PC-3 (cell line): ENCODE data around the gene DGKD. TPM values are rescaled to one million over a fixed set of nuclear protein-coding genes. Genes with fewer than 3 reads are reported as not detected.

ENCODE experiments used
- ATAC-seq: fragments of 200-7000 bp; cut with Tn5 transposase; 2 replicates; pipeline ENCODE4 v1.9.1; 2020; ENCODE audit warnings: mild to moderate bottlenecking, moderate library complexity
- BruUV-seq: library from RNA; stranded (reverse); fragments of 400-500 nt; replicated peaks from 2 replicates; lab custom pipeline; 2021; lab: Mats Ljungman, UMichigan
- CTCF ChIA-PET: fragments of 300-600 bp; sonication (Branson Sonifier 250); formaldehyde crosslinking; loops from one replicate; lab custom pipeline; 2022; ENCODE audit warnings: antibody characterized with exemption; lab: Charles Lee
- POLR2A ChIA-PET: fragments of 300-600 bp; sonication (Branson Sonifier 250); formaldehyde crosslinking; loops from one replicate; lab custom pipeline; 2022; ENCODE audit warnings: antibody characterized with exemption; ENCODE audit not compliant: unreplicated experiment; lab: Charles Lee
- DNase-seq: peaks from one replicate; pipeline ENCODE4 v3.0.0-alpha.2; 2015
- H2AFZ ChIP-seq: fragments of 300-600 bp; sonication (generic); 2 replicates; pipeline ENCODE4 v1.6.0; 2016; ENCODE audit warnings: antibody characterized with exemption, low read length
- H3F3A ChIP-seq: fragments of 300-600 bp; sonication (generic); one replicate; pipeline ENCODE4 v1.6.0; 2017; ENCODE audit warnings: antibody characterized with exemption, low read length, control low read depth, mild to moderate bottlenecking; ENCODE audit not compliant: unreplicated experiment
- H3K27ac ChIP-seq: fragments of 300-600 bp; sonication (generic); 2 replicates; pipeline ENCODE4 v1.5.1; 2016; ENCODE audit warnings: mild to moderate bottlenecking, low read length
- H3K27me3 ChIP-seq: fragments of 300-600 bp; sonication (generic); 2 replicates; pipeline ENCODE4 v1.6.1; 2016; ENCODE audit warnings: low read length, mixed read lengths
- H3K36me3 ChIP-seq: fragments of 300-600 bp; sonication (generic); 2 replicates; pipeline ENCODE4 v1.6.1; 2016; ENCODE audit warnings: low read depth, mixed run types, low read length, mixed read lengths
- H3K4me1 ChIP-seq: fragments of 300-600 bp; sonication (generic); 2 replicates; pipeline ENCODE4 v1.5.1; 2016; ENCODE audit warnings: low read length; ENCODE audit not compliant: insufficient read depth
- H3K4me2 ChIP-seq: fragments of 300-600 bp; sonication (generic); 2 replicates; pipeline ENCODE4 v1.6.0; 2016; ENCODE audit warnings: low read length
- H3K4me3 ChIP-seq: fragments of 300-600 bp; sonication (generic); 2 replicates; pipeline ENCODE4 v1.5.1; 2016; ENCODE audit warnings: mild to moderate bottlenecking, low read length, mixed read lengths
- H3K79me2 ChIP-seq: fragments of 300-600 bp; sonication (generic); 2 replicates; pipeline ENCODE4 v1.6.1; 2017; ENCODE audit warnings: low read length, mixed read lengths
- H3K9ac ChIP-seq: fragments of 300-600 bp; sonication (generic); 2 replicates; pipeline ENCODE4 v1.6.0; 2016; ENCODE audit warnings: mild to moderate bottlenecking, low read length
- H3K9me2 ChIP-seq: fragments of 300-600 bp; sonication (generic); replicated peaks from 2 replicates; pipeline ENCODE4 v1.6.1; 2016; ENCODE audit warnings: mixed run types, low read length, mixed read lengths
- H3K9me3 ChIP-seq: fragments of 300-600 bp; sonication (generic); 2 replicates; pipeline ENCODE4 v1.6.1; 2016; ENCODE audit warnings: low read length, mixed read lengths
- H4K20me1 ChIP-seq: fragments of 300-600 bp; sonication (generic); 2 replicates; pipeline ENCODE4 v1.6.1; 2016; ENCODE audit warnings: low read length, mixed read lengths
- CTCF ChIP-seq: fragments of 300-600 bp; sonication (generic); conservative IDR thresholded peaks from 2 replicates; pipeline ENCODE4 v1.5.1; 2017; ENCODE audit warnings: antibody characterized with exemption, low read depth, mild to moderate bottlenecking, low read length
- EZH2 ChIP-seq: fragments of 300-600 bp; sonication (generic); IDR thresholded peaks from one replicate; pipeline ENCODE4 v1.6.1; 2017; ENCODE audit warnings: antibody characterized with exemption, mild to moderate bottlenecking, low read length; ENCODE audit not compliant: unreplicated experiment
- EZH2phosphoT487 ChIP-seq: fragments of 300-600 bp; sonication (generic); IDR thresholded peaks from 2 replicates; pipeline ENCODE4 v1.6.1; 2018; ENCODE audit warnings: mild to moderate bottlenecking, antibody characterized with exemption, low read length, borderline replicate concordance
- intact Hi-C: fragments of 100-400 bp; cut with micrococcal nuclease; formaldehyde crosslinking; loops from 2 replicates; pipeline ENCODE4 v1.9.0; 2023
- total RNA-seq: library from RNA; depleted of rRNA; stranded (reverse); fragments of >200 nt; gene quantifications from 2 replicates; pipeline ENCODE4 v1.2.3, GENCODE V29; 2014

The DGKD gene
- total RNA-seq, 1 experiment from 2014 or later = 23.3 TPM

- ATAC-seq = peak; percentile 55
- DNase-seq = peak; percentile 96
- Histone ChIP-seq H3K4me3 (peak overlapping the region; percentile 46; the same call in 1 of the 2 replicates), H3K27ac (peak overlapping the region; percentile 98), H3K36me3 (peaks cover 18% of the 10 kb centered on the region), H2AFZ (no peak overlapping the region), H3K9me2 (no peaks in the 10 kb centered on the region), H3K79me2 (peaks cover 57% of the 10 kb centered on the region), H3K9me3 (peaks cover 5% of the 10 kb centered on the region), H3K27me3 (no peaks in the 10 kb centered on the region), H4K20me1 (no peaks in the 10 kb centered on the region), H3F3A (no peaks in the 10 kb centered on the region), H3K4me1 (peaks cover 57% of the 10 kb centered on the region), H3K4me2 (peak overlapping the region; percentile 82), H3K9ac (peak overlapping the region; percentile 85)
- BruUV-seq = no TSS peak
- ChIA-PET POLR2A (interaction anchor here (0.6 to 1.6 kb wide), 3 partner anchors 9 to 146 kb away, joined by 4 to 13 read pairs (median 6); no protein-coding TSS in a partner anchor), CTCF (interaction anchor here (1.0 to 1.9 kb wide), 2 partner anchors 8 to 29 kb away, joined by 3 to 12 read pairs; no protein-coding TSS in a partner anchor)
- TF ChIP-seq EZH2phosphoT487 (no peak), CTCF (no peak), EZH2 (no peak)
- intact Hi-C loops = loop anchor here (2.0 to 10.0 kb wide), 2 partner anchors 29 to 1611 kb away; no protein-coding TSS in a partner anchor
Observed at GRCh38 chr2:233413559-233414272, 59.4 kb downstream of the DGKD start.

- H3K79me2 ChIP-seq = peaks cover 61% of the 10 kb centered on the region
- no peaks in the 10 kb centered on the region for H4K20me1 ChIP-seq
- H2AFZ ChIP-seq = no peak overlapping the region
- H3K9ac ChIP-seq = peak overlapping the region; percentile 85
- H3K4me2 ChIP-seq = peak overlapping the region; percentile 76
- H3K9me2 ChIP-seq = no peaks in the 10 kb centered on the region
- H3F3A ChIP-seq = no peaks in the 10 kb centered on the region
- H3K4me1 ChIP-seq = peaks cover 62% of the 10 kb centered on the region
- no TSS peak for BruUV-seq
- no peaks in the 10 kb centered on the region for H3K27me3 ChIP-seq
- peak; percentile 81 for DNase-seq
- intact Hi-C loops = loop anchor here (10.0 kb wide), 1 partner anchor 1611 kb away; no protein-coding TSS in a partner anchor
- peak overlapping the region; percentile 98 for H3K27ac ChIP-seq
- peak overlapping the region; percentile 8; the same call in 1 of the 2 replicates for H3K4me3 ChIP-seq
- no peak; the same call in 1 of the 2 replicates for TF ChIP-seq CTCF
- TF ChIP-seq EZH2 = no peak
- no peak for TF ChIP-seq EZH2phosphoT487
- H3K9me3 ChIP-seq = peaks cover 5% of the 10 kb centered on the region
- ATAC-seq = peak; percentile 14
- peaks cover 18% of the 10 kb centered on the region for H3K36me3 ChIP-seq
- ChIA-PET CTCF (interaction anchor here (1.0 to 1.9 kb wide), 2 partner anchors 8 to 29 kb away, joined by 3 to 12 read pairs; no protein-coding TSS in a partner anchor), POLR2A (interaction anchor here (0.6 to 0.7 kb wide), 2 partner anchors 9 to 147 kb away, joined by 4 to 6 read pairs; no protein-coding TSS in a partner anchor)
Observed at GRCh38 chr2:233414273-233414654, 60.0 kb downstream of the DGKD start.
